ENCODE measurements around the gene ARHGAP29. TPM values are rescaled to one million over a fixed set of nuclear protein-coding genes. Genes with fewer than 3 reads are reported as not detected.

The ARHGAP29 gene
- total RNA-seq, 1 donor, result 77.2 TPM

GRCh38 chr1:94245747-94246438 lies 8.5 kb upstream of the ARHGAP29 start:
- peak overlapping the region; percentile 85 for H3K4me3 ChIP-seq (ENCODE audit: low read depth, low read length)
- peak; percentile 62 for DNase-seq (ENCODE audit: low read depth)
- TF ChIP-seq CTCF (IDR thresholded peaks at IDR 0.05; ENCODE audit: insufficient read depth, low read length), result no peak

- no peak for TF ChIP-seq CTCF (IDR thresholded peaks at IDR 0.05; ENCODE audit: insufficient read depth, low read length)
- DNase-seq (ENCODE audit: low read depth), result no peak
- H3K4me3 ChIP-seq (ENCODE audit: low read depth, low read length), result peak overlapping the region; percentile 20
Observed at GRCh38 chr1:94244816-94245215, 7.4 kb upstream of the ARHGAP29 start.

GRCh38 chr1:94243665-94244064 lies 6.3 kb upstream of the ARHGAP29 start:
- no peak overlapping the region for H3K4me3 ChIP-seq (ENCODE audit: low read depth, low read length)
- DNase-seq (ENCODE audit: low read depth), result no peak
- no peak for TF ChIP-seq CTCF (IDR thresholded peaks at IDR 0.05; ENCODE audit: insufficient read depth, low read length)

- no peak for DNase-seq (ENCODE audit: low read depth)
- TF ChIP-seq CTCF (IDR thresholded peaks at IDR 0.05; ENCODE audit: insufficient read depth, low read length), result peak; percentile 19
- no peak overlapping the region for H3K4me3 ChIP-seq (ENCODE audit: low read depth, low read length)
Observed at GRCh38 chr1:94240822-94241221, 3.4 kb upstream of the ARHGAP29 start.

GRCh38 chr1:94239796-94240195 lies 2.4 kb upstream of the ARHGAP29 start:
- no peak for DNase-seq (ENCODE audit: low read depth)
- no peak for TF ChIP-seq CTCF (IDR thresholded peaks at IDR 0.05; ENCODE audit: insufficient read depth, low read length)

GRCh38 chr1:94239051-94239450 lies 1.7 kb upstream of the ARHGAP29 start:
- no peak for DNase-seq (ENCODE audit: low read depth)
- no peak for TF ChIP-seq CTCF (IDR thresholded peaks at IDR 0.05; ENCODE audit: insufficient read depth, low read length)
- no peak overlapping the region for H3K4me3 ChIP-seq (ENCODE audit: low read depth, low read length)

More at GRCh38 chr1:94239796-94240195, 2.4 kb upstream of the ARHGAP29 start:
- H3K4me3 ChIP-seq (ENCODE audit: low read depth, low read length), result no peak overlapping the region
